Measurements from ENCODE around the gene NKPD1.

DNA sequence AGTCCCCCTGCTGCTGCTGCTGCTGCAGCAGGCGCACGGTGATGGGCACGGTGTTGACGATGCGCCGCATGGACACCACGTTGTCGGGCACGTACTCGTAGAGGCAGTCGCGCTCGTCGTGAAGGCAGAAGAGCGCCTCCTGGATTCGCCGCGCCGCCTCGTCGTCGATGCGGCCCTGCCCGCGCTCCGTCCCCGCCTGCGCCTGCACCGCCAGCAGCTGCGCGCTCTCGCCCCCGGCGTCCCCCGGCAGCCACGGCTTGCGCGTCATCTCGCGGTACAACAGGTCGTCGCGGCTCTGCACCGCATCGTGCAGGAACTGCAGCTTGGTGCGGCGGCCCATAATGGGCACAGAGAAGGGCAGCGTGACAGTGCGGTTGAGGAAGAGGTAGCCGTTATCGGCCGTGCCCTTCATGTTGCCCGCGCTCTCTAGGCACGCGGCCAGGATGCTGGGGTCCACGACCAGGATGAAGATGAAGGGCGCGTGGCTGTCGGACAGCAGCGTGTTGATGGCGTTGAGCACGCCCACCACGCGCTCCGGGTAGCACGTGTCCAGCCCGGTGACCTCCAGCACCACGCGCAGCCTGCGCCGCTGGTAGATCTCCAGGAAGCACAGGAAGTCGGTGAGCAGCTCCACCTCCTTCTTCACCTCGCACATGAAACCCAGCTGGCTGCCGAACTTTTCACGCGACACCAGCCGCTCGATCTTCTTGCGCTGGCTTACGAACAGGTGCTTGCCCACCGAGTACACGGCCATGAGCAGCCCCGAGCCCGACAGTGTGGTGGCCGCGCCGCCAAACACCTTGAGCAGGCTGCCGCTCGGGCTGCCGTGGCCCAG lies 8.1 kb downstream of the NKPD1 start:
- TF ChIP-seq SMC3 (IDR thresholded peaks at IDR 0.05; ENCODE audit: borderline replicate concordance, low read length), result no peak
- no peak for TF ChIP-seq TARDBP (IDR thresholded peaks at IDR 0.05; ENCODE audit: borderline replicate concordance)
- no peak for TF ChIP-seq EZH2 (IDR thresholded peaks at IDR 0.05; ENCODE audit: borderline replicate concordance, control insufficient read depth, low read depth, low read length)
- TF ChIP-seq EED (IDR thresholded peaks at IDR 0.05; ENCODE audit: low read depth), result no peak
- no peak for TF ChIP-seq HCFC1 (IDR thresholded peaks at IDR 0.05; ENCODE audit: low read length)
- peak; percentile 59 for TF ChIP-seq MXI1 (IDR thresholded peaks at IDR 0.05; ENCODE audit: low read depth, low read length)
- no peak for TF ChIP-seq RAD21 (IDR thresholded peaks at IDR 0.05; ENCODE audit: insufficient read depth, low read depth, low read length)
- TF ChIP-seq USF2 (IDR thresholded peaks at IDR 0.05; ENCODE audit: borderline replicate concordance, low read depth, low read length), result no peak; the same call in 1 of the 2 replicates
- TF ChIP-seq POLR2A (IDR thresholded peaks at IDR 0.05; ENCODE audit: low read depth, low read length), result no peak; the same call in 1 of the 2 replicates
- no peak for TF ChIP-seq JUND (IDR thresholded peaks at IDR 0.05; ENCODE audit: low read depth, low read length)
